OCI-M2 (cell line): ENCODE results near the gene MED22.
A peak's percentile ranks its signal among the peaks of the same experiment; 100 is the strongest.
"Not testable (repeated sequence)": the region's sequence is repeated elsewhere in the genome, so short reads cannot be mapped to it uniquely, and the experiment has no call there.

Experiments
- DNase-seq: peaks from one replicate; lab custom pipeline; 2025; ENCODE audit not compliant: unreplicated experiment; lab: John Stamatoyannopoulos, UW

MED22 gene

GRCh38 chr9:133339641-133340040 lies 8.3 kb downstream of the MED22 start:
- DNase-seq, result no peak

- DNase-seq, result peak; percentile 43
Measured at GRCh38 chr9:133335924-133336811, 11.8 kb downstream of the MED22 start, which contains the start of gene SURF6. Gene SURF6, minus strand, starts transcription at chr9:133336188. Its CDS starts 56 bp downstream, at chr9:133336132.

GRCh38 chr9:133334888-133335287 lies 13.0 kb downstream of the MED22 start:
- DNase-seq, result not testable (repeated sequence)

DNA sequence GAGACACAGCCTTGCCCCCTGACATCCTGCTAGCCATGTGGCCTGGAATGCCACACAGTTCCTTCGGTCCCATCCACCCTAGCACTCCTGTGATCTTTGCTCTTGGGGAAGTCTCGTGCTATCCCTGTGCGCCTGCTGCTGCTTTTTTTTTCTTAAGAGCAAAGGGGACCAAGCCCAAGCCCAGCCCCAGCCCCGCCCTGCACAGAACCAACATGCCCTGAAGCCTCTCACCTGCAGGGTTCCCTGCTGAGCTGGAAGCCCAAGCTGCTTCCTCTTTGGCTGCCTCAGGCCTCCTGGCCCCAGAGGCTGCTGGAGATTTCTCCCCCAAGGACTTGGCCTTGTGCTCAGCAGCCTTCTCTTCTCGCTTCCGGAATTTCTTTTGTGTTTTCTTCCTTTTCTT lies 13.8 kb downstream of the MED22 start:
- no peak for DNase-seq

DNA sequence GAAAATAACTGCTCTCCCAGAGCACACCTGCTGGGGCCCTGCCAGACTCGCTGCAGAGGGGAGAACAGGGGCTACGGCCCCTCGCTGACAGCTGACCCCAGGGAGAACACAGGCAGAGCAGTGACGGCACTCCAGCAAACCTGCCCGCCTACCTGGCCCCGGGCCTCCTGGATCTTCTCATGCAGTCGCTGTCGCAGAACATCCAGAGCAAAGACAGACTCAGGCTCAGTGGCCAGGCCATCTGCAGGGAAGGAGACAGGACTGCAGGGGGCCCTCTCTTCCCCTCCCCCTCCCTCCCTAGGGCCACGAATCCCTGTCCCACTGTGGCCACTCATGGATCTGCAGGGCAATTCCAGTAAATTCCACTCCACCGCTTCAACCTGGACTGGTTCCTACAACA lies 14.4 kb downstream of the MED22 start:
- no peak for DNase-seq

DNA sequence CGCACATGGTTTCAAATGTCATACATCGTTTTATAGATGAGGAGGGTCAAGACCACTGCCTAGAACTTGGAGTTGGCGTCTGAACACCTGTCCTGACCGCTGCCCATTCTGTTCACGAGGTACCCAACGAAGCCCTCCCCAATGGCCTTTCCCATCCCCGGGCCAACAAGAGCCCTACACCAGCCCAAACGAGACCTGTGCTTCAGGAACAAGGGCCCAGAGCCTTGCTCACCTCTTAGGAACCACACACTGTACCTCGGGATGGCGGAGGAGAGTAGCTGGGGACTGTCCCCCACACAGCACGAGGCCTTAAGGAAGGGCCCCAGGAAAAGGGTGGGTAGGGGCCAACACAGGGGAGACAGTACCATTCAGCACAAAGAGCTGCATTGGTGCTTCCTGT lies 14.9 kb downstream of the MED22 start:
- no peak for DNase-seq

DNA sequence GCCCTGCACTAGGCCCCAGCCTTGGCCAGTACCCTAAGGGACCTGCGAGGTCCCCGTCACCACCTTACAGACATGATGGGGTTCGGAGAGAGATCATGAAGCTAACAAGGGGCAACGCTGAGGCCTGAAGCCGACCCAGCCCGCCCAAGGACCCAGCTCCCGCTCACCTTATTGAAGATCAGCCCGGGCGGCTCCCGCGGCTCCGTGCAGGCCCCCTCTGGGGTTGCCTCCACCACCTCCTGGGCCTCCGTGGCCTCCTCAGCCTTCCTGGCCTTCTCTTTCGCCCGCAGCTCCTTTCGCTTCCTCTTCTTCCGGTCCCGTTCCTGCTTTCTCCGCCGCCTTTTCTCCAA lies 15.6 kb downstream of the MED22 start:
- DNase-seq, result no peak

DNA sequence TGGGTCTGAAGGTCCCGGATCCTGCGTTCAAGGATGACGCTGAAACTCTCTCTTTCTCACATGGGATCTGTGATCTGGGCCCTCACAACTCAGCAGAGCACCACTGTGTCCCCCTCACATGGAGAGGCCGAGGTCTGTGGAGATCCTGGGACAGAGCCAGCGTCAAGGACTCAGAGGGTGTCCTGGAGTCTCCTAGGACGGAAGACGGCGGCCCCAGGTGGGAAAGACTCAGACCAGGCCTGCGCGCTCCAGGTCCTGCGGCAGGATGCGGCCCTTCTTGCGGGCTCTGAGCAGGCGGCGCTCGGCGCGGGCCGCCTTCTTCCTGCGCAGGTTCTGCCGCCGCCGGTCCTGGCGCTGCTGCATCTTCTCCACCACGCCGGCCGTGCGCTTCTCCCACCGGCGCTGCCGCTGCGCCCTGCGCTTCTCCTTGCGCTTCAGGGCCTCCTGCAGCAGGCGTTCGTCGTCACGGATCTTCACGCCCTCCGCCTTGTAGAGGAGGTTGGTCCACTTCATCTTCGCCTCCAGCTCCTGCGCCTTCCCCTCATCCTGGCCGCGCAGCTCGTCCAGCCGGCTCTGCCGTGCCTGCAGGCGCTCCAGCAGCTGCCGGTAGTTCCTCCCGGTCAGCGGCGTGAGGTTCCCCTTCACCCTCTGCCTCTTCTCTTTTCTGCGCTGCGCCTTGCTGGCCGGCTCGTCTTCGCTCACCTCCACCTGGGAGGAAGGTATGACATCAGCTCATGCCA lies 16.1 kb downstream of the MED22 start:
- DNase-seq, result no peak

GRCh38 chr9:133331221-133331620 lies 16.7 kb downstream of the MED22 start:
- DNase-seq, result no peak

DNA sequence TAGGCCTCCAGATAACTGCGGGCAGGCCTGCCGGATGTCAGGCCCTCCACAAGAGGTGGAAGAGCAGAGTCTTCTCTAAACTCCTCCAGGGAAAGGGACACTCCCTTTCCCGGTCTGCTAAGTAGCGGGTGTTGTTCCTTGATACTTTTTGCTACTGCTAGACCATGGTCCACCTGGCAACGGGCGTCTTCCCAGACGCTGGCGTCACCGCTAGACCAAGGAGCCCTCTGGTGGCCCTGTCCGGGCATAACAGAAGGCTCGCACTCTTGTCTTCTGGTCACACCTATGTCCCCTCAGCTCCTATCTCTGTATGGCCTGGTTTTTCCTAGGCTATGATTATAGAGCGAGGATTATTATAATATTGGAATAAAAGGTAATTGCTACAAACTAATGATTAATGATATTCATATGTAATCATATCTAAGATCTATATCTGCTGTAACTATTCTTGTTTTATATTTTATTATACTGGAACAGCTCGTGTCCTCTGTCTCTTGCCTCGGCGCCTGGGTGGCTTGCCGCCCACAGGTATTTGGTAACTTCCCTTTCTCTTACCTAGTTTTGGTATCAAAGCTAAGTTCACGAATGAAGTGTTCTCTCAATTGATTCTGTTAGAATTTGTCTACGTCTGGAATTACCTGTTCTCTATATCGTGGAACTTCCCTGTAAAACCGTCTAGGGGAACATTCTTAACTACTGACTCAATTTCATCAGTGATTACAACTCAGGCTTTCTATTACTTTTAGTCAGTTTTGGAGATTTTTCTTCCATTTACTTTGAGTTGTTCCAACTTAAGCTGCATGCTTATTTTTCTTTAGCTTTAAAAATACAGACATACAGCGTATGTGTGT lies 18.4 kb downstream of the MED22 start:
- DNase-seq, result peak; percentile 12

GRCh38 chr9:133327834-133328484 lies 20.0 kb downstream of the MED22 start:
- no peak for DNase-seq

DNA sequence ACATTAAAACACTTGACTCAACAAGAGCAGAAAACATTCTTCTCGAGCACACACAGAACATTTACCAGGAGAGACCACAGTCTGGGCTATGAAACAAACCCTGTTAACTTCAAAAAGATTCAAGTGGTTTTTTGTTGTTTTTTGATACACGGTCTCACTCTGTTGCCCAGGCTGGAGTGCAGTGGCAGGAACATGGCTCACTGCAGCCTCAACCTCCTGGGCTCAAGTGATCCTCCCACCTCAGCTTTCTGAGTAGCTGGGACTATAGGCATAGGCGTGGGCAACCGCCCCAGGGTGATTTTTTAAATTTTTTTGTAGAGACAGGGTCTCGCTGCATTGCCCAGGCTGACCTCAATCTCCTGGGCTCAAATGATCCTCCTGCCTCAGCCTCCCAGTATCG lies 20.9 kb downstream of the MED22 start:
- DNase-seq, result not testable (repeated sequence)

DNA sequence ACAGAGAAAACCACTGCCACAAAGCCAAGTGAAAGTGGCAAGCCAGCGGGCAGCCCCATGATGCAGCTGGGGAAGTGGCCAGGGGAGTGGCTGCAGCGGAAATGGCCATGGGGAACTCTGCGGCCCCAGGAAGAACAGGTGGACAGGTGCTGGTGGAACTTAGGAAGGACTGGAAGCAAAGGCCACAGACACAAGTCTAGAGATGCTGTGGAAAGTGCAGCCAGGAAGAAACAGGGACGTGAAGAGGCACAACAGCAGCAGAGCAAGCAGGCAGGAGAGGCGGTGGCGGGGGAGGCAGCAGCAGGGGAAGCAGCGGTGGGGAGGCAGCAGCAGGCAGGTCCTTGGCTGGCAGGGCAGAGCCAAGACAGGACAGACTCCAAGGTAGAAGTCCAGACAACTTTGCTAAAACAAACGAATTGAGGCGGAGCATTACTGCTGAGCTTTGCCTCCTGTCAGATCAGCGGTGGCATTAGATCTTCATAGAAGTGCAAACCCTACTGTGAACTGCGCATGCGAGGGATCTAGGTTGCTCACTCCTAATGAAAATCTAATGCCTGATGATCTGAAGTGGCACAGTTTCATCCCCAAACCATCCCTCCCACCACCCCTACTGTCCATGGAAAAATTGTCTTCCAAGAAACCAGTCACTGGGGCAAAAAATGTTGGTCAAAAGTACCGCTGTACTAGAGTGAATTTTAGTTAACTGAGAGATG lies 23.8 kb downstream of the MED22 start:
- DNase-seq, result no peak

GRCh38 chr9:133323211-133323610 lies 24.7 kb downstream of the MED22 start:
- DNase-seq, result no peak

- no peak for DNase-seq
Measured at GRCh38 chr9:133322701-133323100, 25.2 kb downstream of the MED22 start.

DNA sequence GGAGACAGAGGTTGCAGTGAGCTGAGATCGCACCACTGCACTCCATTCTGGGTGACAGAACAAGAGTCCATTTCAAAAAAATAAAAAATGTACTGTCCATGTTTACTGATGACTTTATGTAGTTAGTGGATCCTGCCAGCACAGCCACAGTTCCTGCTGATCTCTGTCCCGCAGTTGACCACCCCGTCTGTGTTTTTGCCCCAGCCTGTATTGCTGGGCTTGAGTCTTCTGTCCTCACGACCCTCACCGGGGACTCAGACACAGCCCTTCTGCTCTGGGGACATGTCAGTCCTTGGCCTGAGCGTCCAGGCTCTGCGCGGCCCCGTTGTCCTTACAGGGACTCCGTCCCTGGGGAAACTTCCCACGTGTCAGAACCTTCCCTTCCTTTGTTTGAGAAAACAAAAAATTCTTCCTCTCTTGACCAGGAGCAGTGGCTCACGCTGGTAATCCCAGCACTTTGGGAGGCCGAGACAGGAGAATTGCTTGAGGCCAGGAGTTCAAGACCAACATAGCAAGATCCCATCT lies 26.5 kb downstream of the MED22 start:
- no peak for DNase-seq

DNA sequence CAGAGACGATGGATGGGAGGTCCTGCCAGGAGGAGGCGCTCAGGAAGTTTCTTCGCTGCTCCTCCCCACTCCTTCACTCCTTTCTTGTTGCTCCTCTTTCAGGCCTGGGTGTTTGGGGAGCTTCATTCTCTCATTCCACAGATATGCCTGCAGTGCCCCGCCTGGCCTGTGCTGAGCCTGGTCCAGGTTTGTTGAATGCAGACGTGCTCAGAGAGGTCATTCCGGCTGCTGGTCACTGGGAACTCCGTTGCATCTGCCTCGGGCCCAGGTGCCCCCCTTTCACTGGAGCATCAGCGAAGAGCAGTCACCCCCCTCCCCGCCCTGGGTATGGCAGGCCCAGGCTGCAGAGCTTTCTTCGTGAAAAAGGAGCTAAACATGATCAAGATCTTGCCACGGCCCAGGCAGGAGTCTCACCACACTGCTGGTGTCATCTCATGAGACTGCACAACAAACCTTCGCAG lies 27.5 kb downstream of the MED22 start:
- DNase-seq, result no peak

GRCh38 chr9:133317551-133317950 lies 30.4 kb downstream of the MED22 start:
- not testable (repeated sequence) for DNase-seq

GRCh38 chr9:133315997-133316396 lies 31.9 kb downstream of the MED22 start:
- DNase-seq, result no peak

DNA sequence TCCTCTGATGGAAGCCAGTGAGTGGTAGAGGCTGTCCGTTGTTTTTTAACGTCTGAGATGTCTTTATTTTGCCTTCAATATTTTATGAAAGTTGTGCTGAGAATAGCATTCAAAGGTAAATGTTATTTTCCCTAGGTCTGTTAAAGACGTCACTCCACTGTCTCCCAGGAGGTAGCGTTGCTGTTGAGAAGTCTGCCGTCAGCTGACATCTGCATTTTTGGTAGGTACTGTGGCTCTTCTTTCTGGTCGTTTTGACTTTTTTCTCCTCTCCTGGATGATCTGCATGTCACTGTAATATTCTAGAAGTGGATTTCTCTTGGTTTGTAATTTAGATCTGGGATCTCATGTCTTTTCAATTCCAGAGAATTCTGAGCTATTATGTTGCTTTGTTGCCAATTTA lies 38.3 kb downstream of the MED22 start:
- no peak for DNase-seq
